Mesodermal cell (in vitro differentiated cells): ENCODE measurements around the gene GRIK5.

Experiments
- H3K27ac ChIP-seq: 2 replicates; pipeline ENCODE4 v1.7.0; 2013; ENCODE audit warnings: mild to moderate bottlenecking, low read depth, low read length, moderate library complexity; ENCODE audit not compliant: severe bottlenecking
- H3K36me3 ChIP-seq: 2 replicates; pipeline ENCODE4 v1.7.1; 2013; ENCODE audit warnings: mild to moderate bottlenecking, low read length, moderate library complexity; ENCODE audit not compliant: control insufficient read depth, insufficient read depth
- H3K4me1 ChIP-seq: one replicate; pipeline ENCODE4 v1.7.1; 2013; ENCODE audit warnings: mild to moderate bottlenecking, low read length; ENCODE audit not compliant: insufficient read depth, control insufficient read depth, poor library complexity, severe bottlenecking
- H3K4me3 ChIP-seq: 2 replicates; pipeline ENCODE4 v1.7.0; 2013; ENCODE audit warnings: low read length, control low read depth, mild to moderate bottlenecking; ENCODE audit not compliant: insufficient read depth, poor library complexity, severe bottlenecking; ENCODE audit errors: extremely low read depth
- H3K9me3 ChIP-seq: 2 replicates; pipeline ENCODE4 v1.7.1; 2013; ENCODE audit warnings: mild to moderate bottlenecking, low read length, moderate library complexity; ENCODE audit not compliant: control insufficient read depth
- WGBS, 2 experiments: methylation state at CpG; one replicate each; pipeline ENCODE4 v1.1.5; 2013; ENCODE audit warnings: missing lambda C conversion rate in 2 of 2; ENCODE audit not compliant: insufficient coverage in 2 of 2; 5-methylcytosine and 5-hydroxymethylcytosine counted together

Gene GRIK5

DNA sequence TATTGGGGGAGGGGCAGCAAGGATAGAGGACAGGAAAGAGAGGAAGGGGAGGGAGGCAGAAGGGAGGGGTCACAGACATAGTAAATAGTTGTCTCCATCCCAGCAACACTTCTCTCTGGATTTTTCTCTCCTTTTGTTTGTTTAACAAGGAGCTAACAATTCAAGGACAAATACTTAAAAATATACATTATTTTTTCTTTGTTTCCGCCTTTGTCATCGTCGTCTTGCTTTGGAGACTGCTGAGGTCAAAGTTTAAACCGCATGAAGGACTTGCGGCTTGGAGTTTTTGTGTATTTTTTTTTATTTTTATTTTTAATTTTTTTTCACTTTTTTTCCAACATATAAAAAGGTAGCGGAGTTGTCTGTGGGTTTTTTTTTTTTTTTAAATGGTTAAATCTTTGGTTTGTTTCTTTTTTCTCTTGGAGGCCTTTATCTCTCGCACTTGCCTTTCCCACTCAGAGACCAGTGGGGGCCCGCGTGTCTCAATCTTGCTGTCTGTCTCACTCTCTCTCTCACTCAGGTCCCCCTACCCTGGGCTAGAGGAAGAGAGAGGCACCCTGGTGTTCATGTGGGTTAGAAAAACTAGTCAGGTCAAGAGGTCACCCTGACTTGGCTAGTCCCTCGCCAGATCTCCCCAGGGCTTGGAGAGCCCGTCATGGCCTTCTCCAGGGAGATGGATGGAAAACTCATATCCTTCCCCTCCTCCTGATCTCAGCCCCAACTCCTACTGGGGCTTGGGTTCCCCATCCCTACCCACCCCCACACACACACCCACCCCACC lies 17.0 kb upstream of the GRIK5 start:
- H3K4me1 ChIP-seq: peaks cover 33% of the 10 kb centered on the region
- H3K9me3 ChIP-seq: no peaks in the 10 kb centered on the region
- no peak overlapping the region for H3K4me3 ChIP-seq
- WGBS, 2 experiments: 50% methylated on average over 1 of the region's 11 CpGs; no CpG with 5 or more reads in 1 of the 2 experiments
- no peak overlapping the region for H3K27ac ChIP-seq
- H3K36me3 ChIP-seq: peaks cover 15% of the 10 kb centered on the region

- no peaks in the 10 kb centered on the region for H3K9me3 ChIP-seq
- H3K36me3 ChIP-seq: peaks cover 22% of the 10 kb centered on the region
- no peak overlapping the region for H3K4me3 ChIP-seq
- no peak overlapping the region for H3K27ac ChIP-seq
- WGBS, 2 experiments: 93 to 100% methylated on average over 1 to 6 of the region's 9 CpGs
- peaks cover 33% of the 10 kb centered on the region for H3K4me1 ChIP-seq
These were observed 16.3 kb upstream of the GRIK5 start for GRCh38 chr19:42086188-42086736.

GRCh38 chr19:42083537-42083936 lies 13.5 kb upstream of the GRIK5 start:
- peaks cover 49% of the 10 kb centered on the region for H3K36me3 ChIP-seq
- no peaks in the 10 kb centered on the region for H3K9me3 ChIP-seq
- 100% methylated on average over 1 to 2 of the region's 5 CpGs for WGBS, 2 experiments
- peaks cover 37% of the 10 kb centered on the region for H3K4me1 ChIP-seq
- no peak overlapping the region for H3K27ac ChIP-seq
- H3K4me3 ChIP-seq: no peak overlapping the region

DNA sequence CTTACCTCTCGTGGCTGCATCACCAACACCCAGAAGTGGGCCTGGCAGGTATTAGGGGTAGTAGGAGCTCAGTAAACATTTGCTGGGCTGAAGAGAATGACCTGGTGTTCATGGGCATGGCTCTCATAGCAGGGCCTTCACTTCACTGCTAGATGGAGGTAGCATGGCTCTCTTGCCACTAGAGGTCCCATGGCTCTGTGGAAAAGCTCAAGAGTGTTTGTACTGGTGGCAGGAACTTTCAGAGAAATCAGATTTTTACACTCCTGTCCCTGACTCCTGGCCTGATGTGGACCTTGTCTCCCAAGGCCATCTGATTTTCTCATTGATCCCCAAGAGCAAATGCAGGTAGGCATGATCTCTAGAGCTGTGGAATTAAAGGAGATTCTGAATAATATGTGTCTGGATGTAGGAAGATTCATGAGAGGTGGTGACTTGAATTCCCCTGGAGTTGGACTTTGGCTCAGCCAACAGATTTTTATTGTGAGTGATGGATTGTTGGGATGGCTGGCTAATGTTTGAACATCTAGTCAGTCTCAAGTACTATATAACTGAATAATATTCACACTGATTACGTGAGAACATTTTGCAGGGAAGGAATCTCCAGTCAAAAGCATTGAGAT lies 11.7 kb upstream of the GRIK5 start:
- H3K4me3 ChIP-seq: no peak overlapping the region
- peaks cover 34% of the 10 kb centered on the region for H3K4me1 ChIP-seq
- no peak overlapping the region for H3K27ac ChIP-seq
- no peaks in the 10 kb centered on the region for H3K9me3 ChIP-seq
- WGBS, 2 experiments: 100% methylated on average over 2 of the region's 2 CpGs
- peaks cover 60% of the 10 kb centered on the region for H3K36me3 ChIP-seq

GRCh38 chr19:42080764-42081375 lies 10.9 kb upstream of the GRIK5 start:
- WGBS, 2 experiments: 96 to 98% methylated on average over 28 of the region's 28 CpGs
- no peak overlapping the region for H3K27ac ChIP-seq
- no peak overlapping the region for H3K4me3 ChIP-seq
- peaks cover 60% of the 10 kb centered on the region for H3K36me3 ChIP-seq
- peaks cover 28% of the 10 kb centered on the region for H3K4me1 ChIP-seq
- H3K9me3 ChIP-seq: no peaks in the 10 kb centered on the region

GRCh38 chr19:42079886-42080763 lies 10.1 kb upstream of the GRIK5 start:
- 94 to 96% methylated on average over 40 to 43 of the region's 44 CpGs for WGBS, 2 experiments
- H3K27ac ChIP-seq: no peak overlapping the region
- no peaks in the 10 kb centered on the region for H3K9me3 ChIP-seq
- peaks cover 28% of the 10 kb centered on the region for H3K4me1 ChIP-seq
- H3K36me3 ChIP-seq: peaks cover 60% of the 10 kb centered on the region
- no peak overlapping the region for H3K4me3 ChIP-seq

DNA sequence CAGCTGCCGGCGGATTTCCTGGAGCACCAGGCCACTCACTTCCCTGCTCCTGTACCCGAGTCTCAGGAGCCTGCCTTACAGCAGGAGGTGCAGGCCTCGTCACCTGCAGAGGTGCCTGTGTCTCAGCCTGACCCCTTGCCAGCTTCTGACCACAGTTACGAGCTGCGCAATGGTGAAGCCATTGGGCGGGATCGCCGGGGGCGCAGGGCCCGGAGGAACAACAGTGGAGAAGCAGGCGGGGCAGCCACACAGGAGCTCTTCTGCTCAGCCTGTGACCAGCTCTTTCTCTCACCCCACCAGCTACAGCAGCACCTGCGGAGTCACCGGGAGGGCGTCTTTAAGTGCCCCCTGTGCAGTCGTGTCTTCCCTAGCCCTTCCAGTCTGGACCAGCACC lies 9.3 kb upstream of the GRIK5 start:
- Histone ChIP-seq H3K36me3 (peaks cover 60% of the 10 kb centered on the region), H3K9me3 (no peaks in the 10 kb centered on the region), H3K4me3 (no peak overlapping the region), H3K4me1 (peaks cover 28% of the 10 kb centered on the region), H3K27ac (no peak overlapping the region)
- WGBS, 2 experiments: 92 to 94% methylated on average over 15 to 16 of the region's 16 CpGs

DNA sequence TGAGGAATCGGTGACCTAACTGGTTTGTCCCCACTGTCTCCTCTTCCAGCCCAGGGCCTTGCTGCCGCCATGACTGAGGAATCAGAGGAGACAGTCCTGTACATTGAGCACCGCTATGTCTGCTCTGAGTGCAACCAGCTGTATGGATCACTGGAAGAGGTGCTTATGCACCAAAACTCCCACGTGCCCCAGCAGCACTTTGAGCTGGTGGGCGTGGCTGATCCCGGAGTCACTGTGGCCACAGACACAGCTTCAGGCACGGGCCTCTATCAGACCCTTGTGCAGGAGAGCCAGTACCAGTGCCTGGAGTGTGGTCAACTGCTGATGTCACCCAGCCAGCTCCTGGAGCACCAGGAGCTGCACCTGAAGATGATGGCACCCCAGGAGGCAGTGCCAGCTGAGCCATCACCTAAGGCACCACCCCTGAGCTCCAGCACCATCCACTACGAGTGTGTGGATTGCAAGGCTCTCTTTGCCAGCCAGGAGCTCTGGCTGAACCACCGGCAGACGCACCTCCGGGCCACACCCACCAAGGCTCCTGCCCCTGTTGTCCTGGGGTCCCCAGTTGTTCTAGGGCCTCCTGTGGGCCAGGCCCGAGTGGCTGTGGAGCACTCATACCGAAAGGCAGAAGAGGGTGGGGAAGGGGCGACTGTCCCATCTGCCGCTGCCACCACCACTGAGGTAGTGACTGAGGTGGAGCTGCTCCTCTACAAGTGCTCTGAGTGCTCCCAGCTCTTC lies 8.7 kb upstream of the GRIK5 start:
- 94 to 95% methylated on average over 12 to 14 of the region's 15 CpGs for WGBS, 2 experiments
- H3K36me3 ChIP-seq: peaks cover 58% of the 10 kb centered on the region
- H3K4me3 ChIP-seq: no peak overlapping the region
- no peak overlapping the region for H3K27ac ChIP-seq
- H3K4me1 ChIP-seq: peaks cover 28% of the 10 kb centered on the region
- H3K9me3 ChIP-seq: no peaks in the 10 kb centered on the region

DNA sequence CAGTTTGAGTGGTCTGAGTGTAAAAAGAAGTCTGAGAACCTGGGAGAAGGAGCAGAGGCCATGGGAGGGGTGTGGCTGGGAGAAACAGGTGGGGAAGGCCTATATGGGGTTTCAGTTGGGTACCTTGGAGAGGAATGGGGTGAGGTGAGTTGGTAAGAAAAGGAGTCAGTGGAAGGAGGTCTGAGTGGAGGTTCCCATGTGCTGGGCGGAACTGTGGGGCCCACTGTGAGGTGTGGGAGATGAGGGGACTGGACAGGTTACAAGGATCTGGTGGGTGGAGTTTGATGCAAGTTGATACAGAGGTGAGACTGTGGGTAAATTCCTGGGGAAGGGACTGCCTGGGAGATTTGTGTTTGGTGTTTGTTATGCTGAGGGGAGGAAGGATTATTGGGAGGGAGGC lies 8.1 kb upstream of the GRIK5 start:
- Histone ChIP-seq H3K4me3 (no peak overlapping the region), H3K9me3 (no peaks in the 10 kb centered on the region), H3K27ac (no peak overlapping the region), H3K36me3 (peaks cover 53% of the 10 kb centered on the region), H3K4me1 (peaks cover 28% of the 10 kb centered on the region)
- 100% methylated on average over 1 of the region's 1 CpG for WGBS, 2 experiments
